Epithelial cell of proximal tubule (primary cell): Measurements from ENCODE around the gene NABP2. TPM values are rescaled to one million over a fixed set of nuclear protein-coding genes. Genes with fewer than 3 reads are reported as not detected.
"Not testable (repeated sequence)": the region's sequence is repeated elsewhere in the genome, so short reads cannot be mapped to it uniquely, and the experiment has no call there.

Experiments
- DNase-seq: peaks from one replicate; pipeline ENCODE4 v3.0.0-alpha.2; 2011; ENCODE audit warnings: low read depth
- H3K4me3 ChIP-seq: 2 replicates; pipeline ENCODE4 v1.5.1; 2011; ENCODE audit warnings: low read depth, mild to moderate bottlenecking, low read length
- CTCF ChIP-seq: conservative IDR thresholded peaks from 2 replicates; pipeline ENCODE4 v1.5.1; 2012; ENCODE audit warnings: low read depth, mild to moderate bottlenecking, low read length
- total RNA-seq: library from RNA; depleted of rRNA; stranded (reverse); fragments of >200 nt; gene quantifications from 2 replicates; pipeline ENCODE4 v1.2.3, GENCODE V29; 2015

The NABP2 gene
- total RNA-seq, 1 donor from 2014 or later: 22.7 TPM

- H3K4me3 ChIP-seq: peak overlapping the region; percentile 92
- DNase-seq: peak; percentile 40
- no peak for TF ChIP-seq CTCF
These were observed 34.0 kb upstream of the NABP2 start for GRCh38 chr12:56189918-56190694.

GRCh38 chr12:56190695-56191155 lies 33.4 kb upstream of the NABP2 start:
- peak overlapping the region; percentile 92 for H3K4me3 ChIP-seq
- no peak for DNase-seq
- TF ChIP-seq CTCF: no peak

- DNase-seq: no peak
- H3K4me3 ChIP-seq: no peak overlapping the region
- TF ChIP-seq CTCF: no peak
These were observed 31.6 kb upstream of the NABP2 start for GRCh38 chr12:56192582-56192981.

GRCh38 chr12:56193025-56193578 lies 31.0 kb upstream of the NABP2 start:
- TF ChIP-seq CTCF: peak; percentile 89
- no peak overlapping the region for H3K4me3 ChIP-seq
- peak; percentile 35 for DNase-seq

- not testable (repeated sequence) for H3K4me3 ChIP-seq, DNase-seq
These were observed 27.2 kb upstream of the NABP2 start for GRCh38 chr12:56196818-56197550.

GRCh38 chr12:56197921-56198635 lies 26.1 kb upstream of the NABP2 start:
- no peak for DNase-seq
- no peak overlapping the region for H3K4me3 ChIP-seq
- TF ChIP-seq CTCF: no peak

GRCh38 chr12:56198836-56199235 lies 25.3 kb upstream of the NABP2 start:
- H3K4me3 ChIP-seq: no peak overlapping the region
- DNase-seq: no peak
- no peak for TF ChIP-seq CTCF
